GM12874 (cell line): ENCODE data around the gene CDK16.

Source experiments
- TF ChIP-seq, protein P1 (sequence below): IDR thresholded peaks from 2 replicates; pipeline ENCODE4 v1.5.1; 2011; ENCODE audit warnings: low read depth, mild to moderate bottlenecking, control low read depth, low read length, moderate library complexity; ENCODE audit not compliant: insufficient read depth

CDK16 gene

DNA sequence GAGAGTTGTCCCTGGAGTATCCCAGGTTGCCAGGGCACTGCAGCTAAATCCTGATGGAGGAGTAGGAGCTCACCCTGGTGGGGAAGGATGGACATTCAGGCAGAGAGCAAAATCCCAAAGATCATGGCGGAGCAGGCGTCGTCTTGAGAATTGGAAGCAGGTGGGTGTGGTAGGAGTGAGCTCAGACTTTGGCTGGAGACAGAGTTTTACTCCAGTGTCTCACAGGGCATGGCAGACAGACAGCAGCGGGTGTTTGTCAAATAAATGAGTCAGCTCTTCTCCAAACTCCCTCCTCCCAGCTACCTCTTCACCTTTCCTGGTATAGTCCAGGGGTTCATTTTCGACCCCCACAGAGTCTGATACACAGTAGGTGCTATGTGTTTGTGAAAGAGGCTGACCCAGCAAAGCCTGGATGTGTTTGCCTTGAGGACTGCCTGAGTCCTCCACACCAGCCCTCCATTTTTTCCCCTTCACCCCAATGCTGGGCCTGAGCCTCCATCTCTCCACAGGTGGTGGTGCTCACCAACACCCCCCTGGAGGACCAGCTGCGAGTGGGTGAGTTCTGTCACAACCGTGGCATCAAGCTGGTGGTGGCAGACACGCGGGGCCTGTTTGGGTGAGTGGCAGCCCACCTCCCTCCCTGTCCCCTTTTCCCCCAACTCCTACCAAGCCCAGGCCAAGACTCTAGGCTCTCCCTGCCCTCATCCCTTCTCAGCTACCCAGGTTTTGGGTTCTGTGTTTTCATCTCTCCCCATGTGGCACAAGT lies 17.9 kb upstream of the CDK16 start:
- TF ChIP-seq, protein P1, sequence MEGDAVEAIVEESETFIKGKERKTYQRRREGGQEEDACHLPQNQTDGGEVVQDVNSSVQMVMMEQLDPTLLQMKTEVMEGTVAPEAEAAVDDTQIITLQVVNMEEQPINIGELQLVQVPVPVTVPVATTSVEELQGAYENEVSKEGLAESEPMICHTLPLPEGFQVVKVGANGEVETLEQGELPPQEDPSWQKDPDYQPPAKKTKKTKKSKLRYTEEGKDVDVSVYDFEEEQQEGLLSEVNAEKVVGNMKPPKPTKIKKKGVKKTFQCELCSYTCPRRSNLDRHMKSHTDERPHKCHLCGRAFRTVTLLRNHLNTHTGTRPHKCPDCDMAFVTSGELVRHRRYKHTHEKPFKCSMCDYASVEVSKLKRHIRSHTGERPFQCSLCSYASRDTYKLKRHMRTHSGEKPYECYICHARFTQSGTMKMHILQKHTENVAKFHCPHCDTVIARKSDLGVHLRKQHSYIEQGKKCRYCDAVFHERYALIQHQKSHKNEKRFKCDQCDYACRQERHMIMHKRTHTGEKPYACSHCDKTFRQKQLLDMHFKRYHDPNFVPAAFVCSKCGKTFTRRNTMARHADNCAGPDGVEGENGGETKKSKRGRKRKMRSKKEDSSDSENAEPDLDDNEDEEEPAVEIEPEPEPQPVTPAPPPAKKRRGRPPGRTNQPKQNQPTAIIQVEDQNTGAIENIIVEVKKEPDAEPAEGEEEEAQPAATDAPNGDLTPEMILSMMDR: no peak

DNA sequence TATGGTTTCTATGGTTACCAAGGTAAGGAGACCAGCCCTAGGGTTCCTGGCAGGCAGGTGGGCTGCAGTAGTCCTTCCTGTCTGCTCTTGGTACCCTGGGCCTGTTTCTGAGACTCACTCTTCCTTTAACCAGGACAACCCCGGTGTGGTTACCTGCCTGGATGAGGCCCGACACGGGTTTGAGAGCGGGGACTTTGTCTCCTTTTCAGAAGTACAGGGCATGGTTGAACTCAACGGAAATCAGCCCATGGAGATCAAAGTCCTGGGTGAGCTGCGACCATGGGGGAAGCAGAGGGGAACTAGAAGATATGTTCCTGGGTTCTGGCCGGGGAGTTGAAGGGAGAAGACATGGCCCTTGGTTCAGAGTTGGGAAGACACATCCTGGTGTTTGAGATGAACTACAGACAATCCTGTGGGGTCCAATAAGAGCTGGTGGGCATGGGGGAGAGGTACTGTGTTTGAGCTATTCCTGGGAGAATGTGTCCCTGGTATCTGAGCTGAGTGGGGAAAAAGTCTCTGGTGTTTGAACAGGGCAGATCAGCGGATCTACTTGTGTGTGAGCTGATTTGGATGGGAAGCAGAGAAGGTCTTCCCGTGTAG lies 17.0 kb upstream of the CDK16 start:
- TF ChIP-seq, protein P1: no peak

DNA sequence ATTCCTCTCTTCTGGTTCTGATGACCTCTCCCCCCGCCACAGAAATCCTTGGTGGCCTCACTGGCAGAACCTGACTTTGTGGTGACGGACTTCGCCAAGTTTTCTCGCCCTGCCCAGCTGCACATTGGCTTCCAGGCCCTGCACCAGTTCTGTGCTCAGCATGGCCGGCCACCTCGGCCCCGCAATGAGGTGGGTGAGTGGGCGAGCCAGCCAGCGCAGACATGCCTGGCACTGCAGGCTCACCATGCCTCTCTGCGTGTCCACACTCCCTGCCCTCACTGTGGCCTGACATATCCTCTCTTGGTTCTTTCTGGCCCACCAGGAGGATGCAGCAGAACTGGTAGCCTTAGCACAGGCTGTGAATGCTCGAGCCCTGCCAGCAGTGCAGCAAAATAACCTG lies 16.2 kb upstream of the CDK16 start:
- TF ChIP-seq, protein P1: no peak

DNA sequence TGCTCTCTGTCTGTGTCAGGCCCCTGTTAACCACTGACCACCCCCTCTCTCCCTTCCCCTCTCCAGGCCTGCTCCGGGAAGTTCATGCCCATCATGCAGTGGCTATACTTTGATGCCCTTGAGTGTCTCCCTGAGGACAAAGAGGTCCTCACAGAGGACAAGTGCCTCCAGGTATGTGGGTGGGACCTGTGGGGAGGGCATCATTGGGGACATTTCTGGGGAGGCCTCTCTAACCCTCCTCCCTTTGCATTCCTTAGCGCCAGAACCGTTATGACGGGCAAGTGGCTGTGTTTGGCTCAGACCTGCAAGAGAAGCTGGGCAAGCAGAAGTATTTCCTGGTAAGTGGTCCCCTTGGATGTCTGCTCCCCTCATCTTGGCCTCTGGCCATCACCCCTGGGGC lies 15.6 kb upstream of the CDK16 start:
- TF ChIP-seq, protein P1: no peak

DNA sequence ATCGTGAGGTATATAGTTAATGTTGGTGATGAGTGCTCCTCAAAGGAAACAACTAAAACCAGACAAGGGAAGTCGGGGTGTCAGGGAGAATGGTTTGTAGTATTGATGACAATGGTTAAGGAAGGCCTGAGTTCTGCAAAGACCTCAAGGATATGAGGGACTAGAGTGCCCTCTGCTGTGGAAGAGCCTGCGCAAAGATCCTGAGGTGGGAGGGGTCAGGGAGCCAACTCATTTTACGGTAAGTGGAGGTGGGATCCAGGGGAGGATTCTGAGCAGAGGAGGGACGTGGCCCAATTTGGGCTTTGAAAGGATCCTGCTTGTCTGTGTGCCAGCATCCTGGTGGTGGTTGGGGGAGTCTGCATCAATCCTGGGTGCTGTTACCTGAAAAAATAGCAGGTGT lies 13.5 kb upstream of the CDK16 start:
- TF ChIP-seq, protein P1: no peak

DNA sequence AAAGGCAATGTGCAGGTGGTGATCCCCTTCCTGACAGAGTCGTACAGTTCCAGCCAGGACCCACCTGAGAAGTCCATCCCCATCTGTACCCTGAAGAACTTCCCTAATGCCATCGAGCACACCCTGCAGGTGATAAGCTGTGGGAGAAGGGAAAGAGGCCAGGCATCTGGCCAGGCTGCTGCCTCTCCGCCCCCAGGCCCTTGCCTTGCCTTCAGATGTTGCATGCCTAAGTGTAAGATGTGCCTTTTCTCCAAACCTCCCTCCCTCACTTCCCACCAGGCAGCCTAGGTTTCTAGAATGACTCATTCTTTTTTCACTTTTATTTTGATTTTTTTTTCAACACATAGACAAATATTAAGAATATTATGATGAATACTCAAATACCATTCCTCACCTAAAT lies 12.2 kb upstream of the CDK16 start:
- TF ChIP-seq, protein P1: no peak

DNA sequence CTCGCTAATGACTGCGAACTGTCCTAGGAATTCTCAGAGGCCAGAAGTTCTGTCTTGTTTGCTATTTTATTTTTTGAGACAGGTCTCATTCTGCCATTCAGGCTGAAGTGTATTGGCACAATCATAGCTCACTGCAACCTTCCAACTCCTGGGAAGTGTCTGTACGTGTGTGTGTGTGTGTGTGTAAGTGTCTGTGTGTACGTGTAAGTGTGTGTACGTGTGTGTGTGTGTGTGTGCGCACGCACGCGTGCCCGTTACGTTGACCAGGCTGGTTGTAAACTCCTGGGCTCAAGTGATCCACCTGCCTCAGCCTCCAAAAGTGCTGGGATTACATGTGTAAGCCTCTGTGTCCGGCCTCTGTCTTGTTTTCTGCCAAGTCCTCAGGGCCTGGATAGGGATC lies 10.4 kb upstream of the CDK16 start:
- TF ChIP-seq, protein P1: no peak
